Mucosa of gallbladder (tissue), 1 donor: ENCODE measurements around the gene PRIMA1. TPM values are rescaled to one million over a fixed set of nuclear protein-coding genes. Genes with fewer than 3 reads are reported as not detected.

Experiments used
- DNase-seq: peaks from one replicate; pipeline ENCODE4 v3.0.0-alpha.2; 2020; ENCODE audit warnings: low spot score
- total RNA-seq: library from RNA; stranded (reverse); gene quantifications from one replicate; pipeline ENCODE4 v1.2.1, GENCODE V29; 2021
- donor health status: DM: no; HTN: no; CAD: no.

The PRIMA1 gene
- total RNA-seq, 1 donor from 2014 or later, result 5.0 TPM

DNA sequence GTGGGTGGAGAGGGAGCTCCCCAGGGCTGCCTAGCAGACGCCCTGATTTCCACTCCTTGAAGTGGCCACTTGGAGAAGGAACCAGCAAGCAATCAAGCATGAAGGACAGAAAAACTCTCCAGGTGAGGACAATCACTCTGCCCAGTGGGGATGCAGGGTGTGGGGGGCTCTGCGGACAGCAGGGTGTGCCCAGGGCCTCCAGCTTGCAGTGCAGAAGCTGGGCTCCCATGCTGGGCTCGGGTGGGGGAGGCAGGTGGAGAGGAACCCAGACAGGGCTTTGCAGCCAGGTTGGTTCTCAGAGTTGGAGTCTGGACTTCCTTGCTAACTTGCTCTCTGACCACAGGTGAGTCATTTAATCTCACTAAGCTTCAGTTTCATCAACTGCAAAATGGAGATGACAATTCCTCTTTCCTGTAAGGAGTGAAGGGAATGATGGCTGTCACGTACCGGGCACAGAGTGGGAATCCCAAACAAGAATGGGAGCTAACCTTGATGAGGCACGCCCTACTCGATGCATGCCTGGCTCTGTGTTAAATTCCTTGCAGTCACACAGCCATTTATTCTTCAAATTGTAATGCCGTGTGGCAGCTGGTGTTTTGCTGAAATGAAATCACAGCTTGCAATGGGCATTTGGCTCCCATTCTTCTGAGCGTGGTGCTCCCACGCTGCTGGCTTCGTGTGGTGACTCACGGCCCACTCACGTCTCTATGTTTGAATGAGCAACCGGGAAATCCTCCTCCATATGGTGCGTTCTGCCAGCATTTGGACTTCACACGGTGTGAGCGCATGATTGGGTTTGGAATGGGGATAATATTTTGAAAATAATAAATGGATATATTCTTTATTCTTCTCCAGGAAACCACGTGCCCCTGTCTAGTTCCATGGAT lies 75.2 kb downstream of the PRIMA1 start:
- DNase-seq, result no peak

DNA sequence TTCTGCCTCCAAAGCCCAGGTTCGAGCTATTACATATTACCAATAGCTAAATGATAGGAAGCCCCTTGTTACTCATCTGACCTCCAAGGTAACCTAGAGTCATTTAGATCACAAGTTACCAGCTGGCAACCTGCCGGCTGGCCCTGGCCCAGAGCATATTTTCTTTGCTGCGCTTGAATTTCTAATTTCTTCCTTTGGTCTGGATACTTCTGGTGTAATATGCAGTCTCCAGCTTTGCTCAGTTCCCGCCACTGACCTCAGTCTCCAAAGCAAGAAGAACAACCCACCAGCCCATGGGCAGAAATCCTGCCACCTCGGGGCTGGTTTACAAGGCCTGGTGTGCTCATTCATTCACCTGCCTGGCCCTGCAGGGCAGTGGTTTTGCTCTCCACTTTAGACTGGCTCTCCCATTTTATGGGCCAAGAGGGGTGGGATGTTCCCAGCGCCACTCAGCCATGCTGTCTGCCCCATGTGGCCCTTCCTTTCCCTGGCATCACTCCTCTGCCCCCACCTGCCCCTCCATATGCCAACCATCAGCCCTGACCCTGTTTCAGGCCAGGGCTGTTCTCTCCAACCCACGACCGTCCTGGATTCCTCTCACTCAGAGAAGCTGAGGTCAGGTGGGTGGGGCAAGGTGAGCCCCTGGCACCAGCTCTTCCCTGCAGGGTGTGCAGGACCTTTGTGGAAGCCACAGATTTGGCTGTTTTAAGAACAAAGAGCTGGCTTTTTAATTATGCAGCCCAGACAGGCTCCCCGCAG lies 76.0 kb downstream of the PRIMA1 start:
- DNase-seq, result no peak

DNA sequence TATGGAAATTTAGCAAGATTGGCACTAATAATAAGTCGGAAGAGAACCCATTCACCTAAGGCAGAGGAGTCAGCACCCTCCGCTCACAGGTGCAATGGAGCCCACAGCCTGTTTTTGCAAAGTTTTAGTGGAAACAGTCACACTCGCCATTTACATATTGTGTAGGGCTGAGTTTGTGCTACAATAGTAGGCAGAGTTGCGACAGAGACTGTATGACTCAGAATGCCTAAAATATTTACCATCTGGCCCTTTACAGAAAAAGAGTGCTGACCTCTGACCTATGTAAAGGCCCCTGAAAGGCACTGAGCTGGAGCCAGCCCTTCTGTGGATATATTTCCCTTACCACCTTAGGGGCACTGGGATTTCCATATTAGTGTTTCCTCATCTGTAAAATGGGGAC lies 79.0 kb downstream of the PRIMA1 start:
- no peak for DNase-seq

DNA sequence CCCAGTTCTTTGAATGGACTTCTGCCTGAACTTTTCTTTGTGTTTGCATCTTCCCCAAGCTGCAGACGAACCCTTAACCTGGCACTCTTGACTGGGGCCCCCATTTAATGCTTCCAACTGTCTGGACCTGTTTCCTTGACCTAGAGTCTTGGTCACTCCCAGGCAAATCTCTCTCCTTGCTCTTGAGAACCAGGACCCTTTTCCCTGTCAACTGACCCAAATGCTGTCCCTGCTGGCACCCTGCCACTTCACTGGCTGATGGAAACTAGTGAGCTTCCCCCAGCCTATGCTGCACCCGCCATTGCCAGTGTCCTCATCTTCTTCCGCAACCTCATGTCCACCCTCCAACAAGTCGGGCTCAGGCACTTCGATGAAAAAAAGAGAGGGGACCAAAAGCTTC lies 79.5 kb downstream of the PRIMA1 start:
- no peak for DNase-seq

DNA sequence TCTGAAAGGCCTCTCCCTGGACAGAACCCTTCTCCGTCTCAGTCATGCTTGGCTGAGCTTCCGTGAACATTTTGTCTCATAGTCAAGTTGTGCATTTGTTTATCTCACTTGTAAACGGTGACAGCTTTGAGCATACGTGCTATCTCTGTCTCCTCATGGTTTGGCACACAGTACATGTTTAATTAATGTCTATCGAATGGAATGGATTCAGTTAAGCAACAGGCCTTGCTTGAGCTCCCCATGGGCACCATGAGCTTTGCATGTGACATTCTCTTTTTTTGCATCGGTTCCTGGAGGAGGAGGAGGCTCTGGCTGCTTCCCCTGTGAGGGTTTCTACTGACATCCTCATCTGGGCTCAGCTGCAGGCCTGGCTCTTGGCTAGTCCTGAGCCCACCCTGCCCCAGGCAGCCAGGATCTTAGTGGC lies 80.0 kb downstream of the PRIMA1 start:
- DNase-seq, result no peak

DNA sequence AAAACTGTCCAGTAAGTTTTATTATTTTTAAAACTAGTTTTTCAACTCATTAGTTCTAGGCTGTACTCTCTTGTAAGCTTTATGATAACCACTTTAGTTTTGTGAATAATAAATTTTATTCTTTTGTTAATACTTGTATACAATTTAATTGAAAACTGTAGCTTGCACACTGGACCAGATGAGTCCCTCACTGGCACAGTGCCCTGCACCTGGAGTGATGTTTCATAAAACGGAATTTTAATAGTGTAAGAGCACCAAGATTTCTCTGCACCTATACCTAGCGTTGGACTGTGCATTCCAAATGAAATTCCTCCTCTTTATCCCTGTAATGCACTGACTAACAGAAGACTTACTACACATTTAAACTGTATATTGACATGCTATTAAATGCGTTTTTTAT lies 80.8 kb downstream of the PRIMA1 start:
- DNase-seq, result no peak

DNA sequence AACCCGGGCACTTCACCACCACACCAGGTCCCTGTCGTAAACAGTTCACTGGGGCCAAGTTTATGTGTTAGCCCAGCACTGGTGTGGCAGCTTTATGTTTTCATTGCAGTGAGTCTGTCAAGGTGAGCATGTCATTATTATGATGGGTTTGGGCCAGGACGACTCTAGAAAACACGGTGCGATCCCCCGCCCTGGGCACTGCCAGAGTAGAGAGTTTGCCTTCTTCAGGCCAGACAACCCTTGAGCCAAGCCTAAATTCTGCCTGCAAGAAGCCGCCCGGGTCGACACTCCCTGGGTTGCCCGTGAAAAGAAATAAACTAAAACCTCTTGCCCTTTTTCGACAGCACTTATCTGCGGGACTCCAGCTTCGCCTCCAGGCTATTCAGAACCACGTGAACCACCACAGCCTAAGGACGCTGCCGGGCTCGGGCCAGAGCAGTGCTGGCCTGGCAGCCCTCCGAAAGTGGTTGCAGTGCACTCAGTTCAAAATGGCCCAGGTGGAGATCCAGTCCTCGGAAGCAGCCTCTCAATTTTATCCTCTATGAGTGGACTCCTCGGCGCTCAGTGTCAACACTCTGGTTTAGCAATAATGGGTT lies 81.8 kb downstream of the PRIMA1 start:
- DNase-seq, result no peak

DNA sequence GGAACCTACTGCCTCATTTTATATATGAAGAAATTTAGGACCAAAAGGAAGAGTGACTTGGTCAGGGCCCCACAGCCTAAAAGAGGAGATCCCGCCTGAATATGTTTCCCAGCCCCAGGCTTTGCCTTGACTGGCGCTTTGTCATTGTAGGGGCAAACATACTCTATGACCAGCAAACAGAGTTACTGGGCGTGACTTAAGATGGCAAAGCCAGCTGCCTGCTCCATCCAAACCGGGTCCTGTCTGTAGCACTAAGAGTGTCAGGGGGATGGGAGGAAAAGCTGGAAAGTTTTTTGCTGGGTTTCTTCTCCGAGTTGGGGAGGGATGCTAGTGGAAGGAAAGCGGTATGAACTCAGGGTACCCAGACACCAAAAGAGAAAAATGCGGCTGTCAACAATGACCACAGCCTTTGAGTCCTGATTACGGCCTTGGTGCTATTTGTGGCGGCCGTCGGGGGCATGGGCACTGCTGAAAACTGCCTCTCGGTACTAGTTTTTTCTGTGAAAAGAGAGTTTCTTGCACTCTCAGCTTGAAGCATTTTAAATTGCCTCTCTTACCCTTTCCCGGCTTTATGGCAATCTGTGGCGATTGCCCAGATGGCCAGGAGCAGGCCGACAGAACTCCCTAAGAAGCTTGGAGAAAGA lies 82.7 kb downstream of the PRIMA1 start:
- DNase-seq, result no peak

DNA sequence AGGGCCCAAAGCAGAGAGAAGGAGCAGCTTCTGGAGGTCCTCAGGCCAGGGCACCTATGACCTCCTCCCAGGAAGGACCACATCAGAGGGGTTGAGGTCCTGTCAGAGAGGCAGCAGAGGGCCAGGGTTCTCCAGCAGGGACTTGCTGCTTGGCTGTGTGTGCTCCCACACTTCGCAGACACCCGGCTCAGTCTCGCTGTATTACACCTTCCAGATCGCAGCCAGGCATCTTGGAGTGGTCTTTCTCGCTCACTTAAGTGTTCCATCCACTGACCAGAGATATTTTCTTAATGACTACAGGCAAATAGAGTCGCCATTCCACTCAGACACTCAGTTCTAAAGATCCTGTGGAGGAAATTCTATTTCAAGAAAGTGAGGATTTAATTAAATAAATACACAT lies 84.3 kb downstream of the PRIMA1 start:
- DNase-seq, result no peak

DNA sequence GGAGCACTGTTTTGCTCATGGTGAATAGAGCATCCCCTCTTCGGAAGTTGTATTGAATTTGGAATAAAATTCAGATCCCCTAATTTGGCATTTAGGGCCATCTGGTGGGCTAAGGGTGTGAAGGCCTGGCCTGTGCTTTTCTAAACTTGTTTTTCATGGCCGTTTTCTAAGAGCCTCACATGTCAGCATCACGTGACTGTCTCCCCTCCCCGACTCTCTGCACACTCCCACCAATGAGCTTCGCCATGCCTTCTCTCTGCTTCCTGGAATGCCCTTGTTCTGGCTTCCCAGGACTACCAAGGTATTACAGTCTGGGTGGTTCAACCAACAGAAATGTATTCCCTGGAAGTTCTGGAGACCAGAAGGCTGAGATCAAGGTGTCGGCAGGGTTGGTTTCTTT lies 85.3 kb downstream of the PRIMA1 start:
- DNase-seq, result no peak

DNA sequence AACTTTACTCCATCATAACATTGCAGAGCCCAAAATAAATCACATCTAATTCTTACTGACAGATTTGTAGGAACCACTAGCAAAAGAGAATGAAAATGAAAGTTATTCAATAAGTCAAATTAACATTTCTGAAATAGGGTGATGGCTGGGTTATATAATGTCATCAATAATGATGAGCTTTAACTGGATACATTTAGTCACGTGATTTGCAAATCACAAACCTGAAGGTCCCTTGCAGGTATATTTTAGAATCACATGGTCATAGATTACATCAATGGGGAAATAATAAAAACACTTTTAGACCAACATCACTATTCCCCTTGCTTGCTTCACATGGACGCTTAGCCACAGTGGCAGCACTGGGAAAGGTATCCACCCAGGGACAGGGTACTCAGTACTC lies 86.7 kb downstream of the PRIMA1 start:
- DNase-seq, result no peak

DNA sequence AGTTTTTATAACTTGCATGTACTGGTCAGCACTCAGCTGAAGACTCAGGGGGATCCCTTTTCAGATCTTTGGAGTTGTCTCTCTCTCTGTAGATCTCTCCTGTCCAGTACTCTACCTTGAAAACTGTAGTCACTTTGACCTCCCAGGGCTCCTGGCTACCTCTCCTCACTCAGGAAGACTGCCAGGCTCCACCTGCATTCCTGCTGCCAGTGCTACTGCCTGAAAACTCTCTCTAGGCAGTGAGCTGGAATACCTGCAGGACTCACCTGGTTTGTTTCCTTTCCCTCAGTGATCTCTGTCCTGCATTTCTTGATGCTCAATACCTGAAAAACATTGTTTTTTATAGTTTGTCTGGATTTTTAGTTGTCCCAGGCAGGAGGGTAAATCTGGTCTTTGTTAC lies 87.4 kb downstream of the PRIMA1 start:
- no peak for DNase-seq

DNA sequence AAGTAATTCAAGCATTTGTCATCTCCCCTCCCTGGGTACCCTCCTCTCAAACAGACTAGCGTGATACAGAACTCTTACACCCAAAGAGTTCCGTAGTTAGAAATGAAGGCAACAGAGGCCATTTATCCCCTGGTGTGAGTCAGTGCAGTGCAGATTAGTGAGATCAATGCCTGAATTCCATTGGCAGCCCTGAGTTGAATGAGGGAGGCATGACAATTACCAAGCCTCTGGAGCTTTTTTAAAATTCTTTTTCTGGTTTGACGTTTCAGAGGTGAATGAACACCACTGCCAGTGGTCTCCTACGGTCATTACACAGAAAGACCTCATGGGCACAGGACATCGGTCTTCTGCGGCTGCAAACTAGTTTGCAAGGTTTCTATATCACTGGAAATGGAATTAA lies 94.4 kb downstream of the PRIMA1 start:
- no peak for DNase-seq

DNA sequence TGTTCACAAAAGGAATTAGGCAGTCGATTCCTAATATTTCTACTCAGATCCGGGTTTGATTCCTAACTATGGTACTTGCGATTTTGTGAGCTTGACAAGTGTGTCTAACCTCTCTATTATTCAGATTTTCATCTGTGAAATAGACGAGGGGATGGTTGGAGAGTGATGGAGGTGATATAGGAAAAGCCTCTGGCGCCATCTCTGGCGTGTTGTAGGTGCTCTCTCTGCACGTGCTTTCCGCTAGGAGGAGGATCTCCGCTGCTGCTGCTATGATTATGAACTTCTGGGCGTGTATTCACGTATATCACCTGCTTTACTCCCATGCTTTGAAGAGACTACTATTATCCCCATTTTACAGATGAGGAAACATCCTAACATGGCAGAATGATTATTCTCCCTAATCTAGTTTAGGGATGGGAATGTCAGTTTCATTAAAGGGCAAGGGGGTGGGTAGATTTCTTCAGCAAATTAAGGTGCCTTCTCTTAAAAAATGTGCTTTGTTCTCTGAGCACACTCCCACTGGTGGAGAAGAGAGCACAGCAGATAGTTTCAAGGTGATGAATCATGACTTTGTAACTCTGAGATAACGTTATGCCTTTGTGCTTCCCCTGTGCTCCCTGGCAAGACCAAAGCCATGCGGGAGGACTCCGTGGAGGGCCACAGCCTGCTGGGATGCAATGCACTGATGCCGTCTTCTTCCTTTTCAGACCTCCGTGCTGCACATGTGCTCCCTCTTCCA lies 97.1 kb downstream of the PRIMA1 start:
- no peak for DNase-seq

DNA sequence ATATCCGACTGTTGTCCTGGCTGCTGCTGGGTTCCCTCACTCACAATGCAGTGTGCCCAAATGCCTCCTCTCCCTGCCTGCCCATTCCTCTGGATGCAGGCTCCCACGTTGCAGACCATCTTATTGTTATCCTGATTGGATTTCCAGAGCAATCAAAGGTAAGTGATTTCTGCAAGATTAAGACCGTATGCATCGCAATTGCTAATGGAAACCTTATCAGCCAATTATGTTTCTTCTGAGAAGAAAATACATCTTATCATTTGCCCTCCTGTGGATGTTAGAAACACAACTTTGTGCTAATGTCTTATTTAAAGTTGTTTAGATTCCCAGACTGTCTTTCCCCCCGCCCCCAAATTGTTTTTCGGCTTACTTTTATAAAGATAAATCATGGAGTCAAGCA lies 98.1 kb downstream of the PRIMA1 start:
- DNase-seq, result no peak

DNA sequence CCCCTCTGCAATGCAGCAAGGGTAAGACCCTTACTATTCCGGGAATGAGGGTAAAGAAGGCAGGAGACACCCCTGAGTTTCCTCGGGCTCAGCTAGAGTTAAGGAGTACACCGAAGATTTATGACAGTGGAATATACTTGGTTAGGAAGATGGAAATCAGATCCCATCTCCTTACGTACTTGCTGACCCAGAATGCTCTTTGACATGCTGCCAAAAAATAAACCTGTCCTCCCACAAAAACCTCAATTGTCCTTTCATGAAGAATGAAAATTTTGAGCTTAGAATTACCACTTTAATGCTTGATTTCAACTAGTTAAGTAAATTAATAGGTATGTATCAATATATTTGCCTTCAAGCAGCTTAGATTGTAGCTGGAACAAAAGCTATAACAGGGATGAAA lies 99.5 kb downstream of the PRIMA1 start:
- no peak for DNase-seq

DNA sequence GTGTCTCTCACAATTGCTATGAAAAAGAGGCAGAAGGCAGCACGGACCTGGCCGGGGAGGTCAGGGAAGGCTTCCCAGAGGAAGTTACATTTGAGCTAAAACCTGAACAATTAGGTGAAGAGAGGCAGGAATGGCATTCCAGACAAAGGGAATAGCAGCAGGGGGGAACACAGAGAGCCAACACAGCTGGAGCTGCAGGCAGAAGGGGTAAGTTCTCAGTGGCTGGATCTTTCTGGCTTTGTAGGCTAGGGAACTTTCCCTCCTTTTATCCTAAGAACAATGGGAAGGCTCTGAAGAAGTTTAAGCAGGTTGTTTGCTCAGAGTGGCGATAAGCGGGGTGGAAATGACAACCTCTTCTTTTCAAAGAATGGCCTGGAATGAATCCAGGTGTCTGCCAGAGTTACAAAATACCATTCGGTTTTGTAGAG lies 100.0 kb downstream of the PRIMA1 start:
- DNase-seq, result no peak

DNA sequence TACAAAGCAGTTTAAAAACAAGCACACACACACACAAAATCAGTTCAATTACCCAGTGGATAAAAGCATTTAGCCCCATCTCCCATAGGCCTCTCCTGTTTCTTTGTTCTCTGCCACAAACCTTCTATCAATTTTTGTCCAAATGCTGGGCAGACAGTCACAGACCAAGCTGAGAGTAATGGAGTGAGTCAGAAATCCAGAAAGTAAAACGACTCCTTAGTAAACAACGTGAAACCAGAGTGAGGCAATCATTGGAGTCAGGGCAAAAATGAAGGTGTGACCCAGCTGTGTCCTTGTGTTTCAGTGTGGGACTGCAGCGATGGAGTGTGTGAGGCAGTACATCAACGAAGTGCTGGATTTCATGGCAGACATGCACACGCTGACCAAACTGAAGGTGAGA lies 102.0 kb downstream of the PRIMA1 start:
- no peak for DNase-seq

DNA sequence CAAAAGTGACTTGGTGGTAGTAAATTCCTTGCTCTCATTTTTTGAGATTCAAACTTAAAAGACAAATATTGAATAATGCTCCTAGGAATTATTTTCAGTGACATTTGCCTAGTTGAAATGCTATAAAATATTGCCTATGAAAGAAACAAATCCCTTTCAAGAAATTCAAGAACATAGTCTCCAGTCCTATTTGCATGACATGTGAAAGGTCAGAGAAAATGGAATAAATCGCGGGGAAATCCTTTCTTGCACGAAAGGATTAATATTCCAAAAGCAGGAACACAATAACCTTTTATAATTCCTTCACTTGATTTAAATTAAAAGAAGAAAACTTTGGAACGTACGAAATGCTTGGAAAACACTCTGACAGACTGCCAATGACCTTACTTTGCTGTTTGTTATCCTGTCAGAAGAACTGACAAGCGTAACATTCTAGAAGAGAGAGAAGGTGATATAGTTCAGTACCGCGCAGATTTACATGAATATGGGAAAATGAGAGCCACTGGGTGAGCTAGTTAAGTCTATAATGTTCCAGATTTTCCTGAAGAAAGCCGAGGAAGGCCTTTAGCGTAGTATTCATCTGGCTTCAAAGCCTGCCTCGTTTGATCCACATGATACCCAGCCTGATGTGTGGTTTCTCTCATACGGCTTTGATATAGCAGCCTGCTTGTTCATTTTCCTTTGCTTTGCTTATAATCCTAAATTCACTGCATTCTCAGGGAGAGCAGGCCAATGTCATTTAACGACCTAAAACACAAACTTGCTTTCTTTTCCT lies 103.0 kb downstream of the PRIMA1 start:
- DNase-seq, result no peak

DNA sequence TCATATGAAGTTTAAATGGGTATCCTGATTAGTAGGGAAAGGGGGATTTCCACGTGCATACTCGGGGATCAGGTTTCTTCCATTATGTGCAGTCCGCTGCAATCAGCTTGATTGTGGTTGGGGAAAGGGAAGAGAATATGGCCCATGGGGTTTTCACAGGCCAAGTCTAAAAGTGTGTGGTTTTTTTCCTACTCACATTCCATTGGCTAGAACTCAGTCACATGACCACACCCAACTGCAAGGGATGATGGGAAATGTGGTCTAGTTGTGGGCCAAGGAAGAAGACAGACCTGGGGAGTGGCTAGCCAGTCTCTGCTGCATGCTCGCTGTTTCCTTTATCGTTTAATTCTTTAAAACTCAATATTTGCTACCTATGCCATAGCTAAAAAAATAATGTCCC lies 105.1 kb downstream of the PRIMA1 start:
- no peak for DNase-seq

DNA sequence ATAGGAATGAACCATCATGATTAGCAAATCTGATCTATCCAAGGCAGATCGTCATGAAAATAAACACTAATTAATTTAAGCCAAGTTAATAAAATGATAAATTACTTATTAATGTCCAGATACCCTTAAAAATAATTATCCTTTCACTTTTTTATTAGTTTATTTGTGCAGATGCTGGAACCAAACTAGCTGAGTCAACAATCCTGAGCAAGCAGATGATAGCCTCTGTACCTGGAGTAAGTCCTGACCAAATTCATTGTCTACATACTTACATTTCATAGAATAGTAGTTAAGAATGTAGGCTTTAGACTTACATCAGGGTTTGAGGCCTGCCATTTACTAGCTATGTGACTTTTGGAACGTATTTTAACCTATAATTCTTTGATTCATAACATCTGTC lies 105.8 kb downstream of the PRIMA1 start:
- DNase-seq, result no peak
